ENCODE data around the gene HLA-A. TPM values are rescaled to one million over a fixed set of nuclear protein-coding genes. Genes with fewer than 3 reads are reported as not detected.

The HLA-A gene
- total and polyA plus RNA-seq, 2 of the 13 experiments (the other 11 are each of a cell fraction or from before 2014, with no cell fraction given), result 345 to 527 TPM

- TF ChIP-seq CSRNP2 (CRISPR knock-in tag; conservative IDR thresholded peaks at IDR 0.05; ENCODE audit: low read depth), result no peak
- TF ChIP-seq TSC22D2 (CRISPR knock-in tag; IDR thresholded peaks at IDR 0.05; ENCODE audit: borderline replicate concordance), result no peak
- TF ChIP-seq, protein P1, sequence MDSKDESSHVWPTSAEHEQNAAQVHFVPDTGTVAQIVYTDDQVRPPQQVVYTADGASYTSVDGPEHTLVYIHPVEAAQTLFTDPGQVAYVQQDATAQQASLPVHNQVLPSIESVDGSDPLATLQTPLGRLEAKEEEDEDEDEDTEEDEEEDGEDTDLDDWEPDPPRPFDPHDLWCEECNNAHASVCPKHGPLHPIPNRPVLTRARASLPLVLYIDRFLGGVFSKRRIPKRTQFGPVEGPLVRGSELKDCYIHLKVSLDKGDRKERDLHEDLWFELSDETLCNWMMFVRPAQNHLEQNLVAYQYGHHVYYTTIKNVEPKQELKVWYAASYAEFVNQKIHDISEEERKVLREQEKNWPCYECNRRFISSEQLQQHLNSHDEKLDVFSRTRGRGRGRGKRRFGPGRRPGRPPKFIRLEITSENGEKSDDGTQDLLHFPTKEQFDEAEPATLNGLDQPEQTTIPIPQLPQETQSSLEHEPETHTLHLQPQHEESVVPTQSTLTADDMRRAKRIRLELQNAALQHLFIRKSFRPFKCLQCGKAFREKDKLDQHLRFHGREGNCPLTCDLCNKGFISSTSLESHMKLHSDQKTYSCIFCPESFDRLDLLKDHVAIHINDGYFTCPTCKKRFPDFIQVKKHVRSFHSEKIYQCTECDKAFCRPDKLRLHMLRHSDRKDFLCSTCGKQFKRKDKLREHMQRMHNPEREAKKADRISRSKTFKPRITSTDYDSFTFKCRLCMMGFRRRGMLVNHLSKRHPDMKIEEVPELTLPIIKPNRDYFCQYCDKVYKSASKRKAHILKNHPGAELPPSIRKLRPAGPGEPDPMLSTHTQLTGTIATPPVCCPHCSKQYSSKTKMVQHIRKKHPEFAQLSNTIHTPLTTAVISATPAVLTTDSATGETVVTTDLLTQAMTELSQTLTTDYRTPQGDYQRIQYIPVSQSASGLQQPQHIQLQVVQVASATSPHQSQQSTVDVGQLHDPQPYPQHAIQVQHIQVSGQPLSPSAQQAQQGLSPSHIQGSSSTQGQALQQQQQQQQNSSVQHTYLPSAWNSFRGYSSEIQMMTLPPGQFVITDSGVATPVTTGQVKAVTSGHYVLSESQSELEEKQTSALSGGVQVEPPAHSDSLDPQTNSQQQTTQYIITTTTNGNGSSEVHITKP (CRISPR knock-in tag; IDR thresholded peaks at IDR 0.05; ENCODE audit: low read depth), result peak; percentile 70; the same call in 1 of the 2 replicates
- TF ChIP-seq ZBTB8A (CRISPR knock-in tag; IDR thresholded peaks at IDR 0.05; ENCODE audit: borderline replicate concordance, low read depth), result no peak
- no peak for TF ChIP-seq ZEB1 (IDR thresholded peaks at IDR 0.05; ENCODE audit: insufficient replicate concordance, low read depth)
- TF ChIP-seq CBFB (CRISPR knock-in tag; IDR thresholded peaks at IDR 0.05), result no peak
- no peak for TF ChIP-seq WIZ (CRISPR knock-in tag; IDR thresholded peaks at IDR 0.05)
- no peak for TF ChIP-seq ZSCAN20 (CRISPR knock-in tag; IDR thresholded peaks at IDR 0.05; ENCODE audit: borderline replicate concordance)
- no peak for TF ChIP-seq CHD2 (IDR thresholded peaks at IDR 0.05; ENCODE audit: low read depth, low read length)
- TF ChIP-seq HDAC2 (CRISPR knock-in tag; IDR thresholded peaks at IDR 0.05), result peak; percentile 73; the same call in 1 of the 2 replicates
- TF ChIP-seq CERS6 (CRISPR knock-in tag; IDR thresholded peaks at IDR 0.05), result no peak
- TF ChIP-seq MTF2 (CRISPR knock-in tag; IDR thresholded peaks at IDR 0.05; ENCODE audit: borderline replicate concordance), result no peak
- TF ChIP-seq, protein P2, sequence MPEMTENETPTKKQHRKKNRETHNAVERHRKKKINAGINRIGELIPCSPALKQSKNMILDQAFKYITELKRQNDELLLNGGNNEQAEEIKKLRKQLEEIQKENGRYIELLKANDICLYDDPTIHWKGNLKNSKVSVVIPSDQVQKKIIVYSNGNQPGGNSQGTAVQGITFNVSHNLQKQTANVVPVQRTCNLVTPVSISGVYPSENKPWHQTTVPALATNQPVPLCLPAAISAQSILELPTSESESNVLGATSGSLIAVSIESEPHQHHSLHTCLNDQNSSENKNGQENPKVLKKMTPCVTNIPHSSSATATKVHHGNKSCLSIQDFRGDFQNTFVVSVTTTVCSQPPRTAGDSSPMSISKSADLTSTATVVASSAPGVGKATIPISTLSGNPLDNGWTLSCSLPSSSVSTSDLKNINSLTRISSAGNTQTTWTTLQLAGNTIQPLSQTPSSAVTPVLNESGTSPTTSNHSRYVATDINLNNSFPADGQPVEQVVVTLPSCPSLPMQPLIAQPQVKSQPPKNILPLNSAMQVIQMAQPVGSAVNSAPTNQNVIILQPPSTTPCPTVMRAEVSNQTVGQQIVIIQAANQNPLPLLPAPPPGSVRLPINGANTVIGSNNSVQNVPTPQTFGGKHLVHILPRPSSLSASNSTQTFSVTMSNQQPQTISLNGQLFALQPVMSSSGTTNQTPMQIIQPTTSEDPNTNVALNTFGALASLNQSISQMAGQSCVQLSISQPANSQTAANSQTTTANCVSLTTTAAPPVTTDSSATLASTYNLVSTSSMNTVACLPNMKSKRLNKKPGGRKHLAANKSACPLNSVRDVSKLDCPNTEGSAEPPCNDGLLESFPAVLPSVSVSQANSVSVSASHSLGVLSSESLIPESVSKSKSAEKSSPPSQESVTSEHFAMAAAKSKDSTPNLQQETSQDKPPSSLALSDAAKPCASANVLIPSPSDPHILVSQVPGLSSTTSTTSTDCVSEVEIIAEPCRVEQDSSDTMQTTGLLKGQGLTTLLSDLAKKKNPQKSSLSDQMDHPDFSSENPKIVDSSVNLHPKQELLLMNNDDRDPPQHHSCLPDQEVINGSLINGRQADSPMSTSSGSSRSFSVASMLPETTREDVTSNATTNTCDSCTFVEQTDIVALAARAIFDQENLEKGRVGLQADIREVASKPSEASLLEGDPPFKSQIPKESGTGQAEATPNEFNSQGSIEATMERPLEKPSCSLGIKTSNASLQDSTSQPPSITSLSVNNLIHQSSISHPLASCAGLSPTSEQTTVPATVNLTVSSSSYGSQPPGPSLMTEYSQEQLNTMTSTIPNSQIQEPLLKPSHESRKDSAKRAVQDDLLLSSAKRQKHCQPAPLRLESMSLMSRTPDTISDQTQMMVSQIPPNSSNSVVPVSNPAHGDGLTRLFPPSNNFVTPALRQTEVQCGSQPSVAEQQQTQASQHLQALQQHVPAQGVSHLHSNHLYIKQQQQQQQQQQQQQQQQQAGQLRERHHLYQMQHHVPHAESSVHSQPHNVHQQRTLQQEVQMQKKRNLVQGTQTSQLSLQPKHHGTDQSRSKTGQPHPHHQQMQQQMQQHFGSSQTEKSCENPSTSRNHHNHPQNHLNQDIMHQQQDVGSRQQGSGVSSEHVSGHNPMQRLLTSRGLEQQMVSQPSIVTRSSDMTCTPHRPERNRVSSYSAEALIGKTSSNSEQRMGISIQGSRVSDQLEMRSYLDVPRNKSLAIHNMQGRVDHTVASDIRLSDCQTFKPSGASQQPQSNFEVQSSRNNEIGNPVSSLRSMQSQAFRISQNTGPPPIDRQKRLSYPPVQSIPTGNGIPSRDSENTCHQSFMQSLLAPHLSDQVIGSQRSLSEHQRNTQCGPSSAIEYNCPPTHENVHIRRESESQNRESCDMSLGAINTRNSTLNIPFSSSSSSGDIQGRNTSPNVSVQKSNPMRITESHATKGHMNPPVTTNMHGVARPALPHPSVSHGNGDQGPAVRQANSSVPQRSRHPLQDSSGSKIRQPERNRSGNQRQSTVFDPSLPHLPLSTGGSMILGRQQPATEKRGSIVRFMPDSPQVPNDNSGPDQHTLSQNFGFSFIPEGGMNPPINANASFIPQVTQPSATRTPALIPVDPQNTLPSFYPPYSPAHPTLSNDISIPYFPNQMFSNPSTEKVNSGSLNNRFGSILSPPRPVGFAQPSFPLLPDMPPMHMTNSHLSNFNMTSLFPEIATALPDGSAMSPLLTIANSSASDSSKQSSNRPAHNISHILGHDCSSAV (CRISPR knock-in tag; IDR thresholded peaks at IDR 0.05; ENCODE audit: borderline replicate concordance), result no peak
Measured at GRCh38 chr6:29965873-29966601, 23.7 kb downstream of the HLA-A start (continued).

All from HepG2 (cell line).